ENCODE measurements around the gene LAMB3.

LAMB3 gene

GRCh38 chr1:209685821-209686220 is 33.6 kb upstream of the LAMB3 start:
- H3K4me2 ChIP-seq (ENCODE audit: low read depth, low read length, poor library complexity, severe bottlenecking) = no peak overlapping the region
- H3K9me2 ChIP-seq (replicated peaks; ENCODE audit: insufficient read depth, low read length) = no peaks in the 10 kb centered on the region
- H3K9me3 ChIP-seq (ENCODE audit: insufficient read depth, low read length) = no peaks in the 10 kb centered on the region
- no peak overlapping the region for H3K4me3 ChIP-seq (ENCODE audit: insufficient read depth, low read length, poor library complexity, severe bottlenecking)
- no peaks in the 10 kb centered on the region for H3K36me3 ChIP-seq (ENCODE audit: low read length)
- no peaks in the 10 kb centered on the region for H3F3A ChIP-seq (ENCODE audit: insufficient read depth)
- no peak overlapping the region for H3K27ac ChIP-seq (ENCODE audit: low read depth, low read length)
- no peaks in the 10 kb centered on the region for H3K27me3 ChIP-seq (ENCODE audit: low read length)
- H3K9ac ChIP-seq (ENCODE audit: low read length) = no peak overlapping the region
- no peaks in the 10 kb centered on the region for H3K79me2 ChIP-seq (ENCODE audit: insufficient read depth, low read length)
- no peaks in the 10 kb centered on the region for H4K20me1 ChIP-seq (ENCODE audit: low read depth, low read length)
- H2AFZ ChIP-seq (ENCODE audit: low read depth, low read length, severe bottlenecking) = no peak overlapping the region
- TF ChIP-seq EZH2phosphoT487 (conservative IDR thresholded peaks at IDR 0.05; ENCODE audit: low read length) (no peak), CTCF (IDR thresholded peaks at IDR 0.05; ENCODE audit: insufficient read depth, low read length, poor library complexity, severe bottlenecking) (no peak)

- TF ChIP-seq EZH2phosphoT487 (conservative IDR thresholded peaks at IDR 0.05; ENCODE audit: low read length) (no peak), CTCF (IDR thresholded peaks at IDR 0.05; ENCODE audit: insufficient read depth, low read length, poor library complexity, severe bottlenecking) (no peak)
- no peaks in the 10 kb centered on the region for H4K20me1 ChIP-seq (ENCODE audit: low read depth, low read length)
- H3K36me3 ChIP-seq (ENCODE audit: low read length) = no peaks in the 10 kb centered on the region
- H3F3A ChIP-seq (ENCODE audit: insufficient read depth) = no peaks in the 10 kb centered on the region
- H3K27ac ChIP-seq (ENCODE audit: low read depth, low read length) = no peak overlapping the region
- H3K27me3 ChIP-seq (ENCODE audit: low read length) = no peaks in the 10 kb centered on the region
- no peaks in the 10 kb centered on the region for H3K79me2 ChIP-seq (ENCODE audit: insufficient read depth, low read length)
- no peak overlapping the region for H3K4me3 ChIP-seq (ENCODE audit: insufficient read depth, low read length, poor library complexity, severe bottlenecking)
- H3K9me2 ChIP-seq (replicated peaks; ENCODE audit: insufficient read depth, low read length) = no peaks in the 10 kb centered on the region
- no peaks in the 10 kb centered on the region for H3K9me3 ChIP-seq (ENCODE audit: insufficient read depth, low read length)
- no peak overlapping the region for H2AFZ ChIP-seq (ENCODE audit: low read depth, low read length, severe bottlenecking)
- no peak overlapping the region for H3K4me2 ChIP-seq (ENCODE audit: low read depth, low read length, poor library complexity, severe bottlenecking)
- no peak overlapping the region for H3K9ac ChIP-seq (ENCODE audit: low read length)
These were observed 26.8 kb upstream of the LAMB3 start for GRCh38 chr1:209678981-209679539.

- Histone ChIP-seq H2AFZ (ENCODE audit: low read depth, low read length, severe bottlenecking) (no peak overlapping the region), H3K4me3 (ENCODE audit: insufficient read depth, low read length, poor library complexity, severe bottlenecking) (no peak overlapping the region), H4K20me1 (ENCODE audit: low read depth, low read length) (no peaks in the 10 kb centered on the region), H3K9me3 (ENCODE audit: insufficient read depth, low read length) (no peaks in the 10 kb centered on the region), H3K4me2 (ENCODE audit: low read depth, low read length, poor library complexity, severe bottlenecking) (no peak overlapping the region), H3K79me2 (ENCODE audit: insufficient read depth, low read length) (no peaks in the 10 kb centered on the region), H3K27ac (ENCODE audit: low read depth, low read length) (no peak overlapping the region), H3F3A (ENCODE audit: insufficient read depth) (no peaks in the 10 kb centered on the region), H3K9me2 (replicated peaks; ENCODE audit: insufficient read depth, low read length) (no peaks in the 10 kb centered on the region), H3K9ac (ENCODE audit: low read length) (no peak overlapping the region), H3K27me3 (ENCODE audit: low read length) (no peaks in the 10 kb centered on the region), H3K36me3 (ENCODE audit: low read length) (no peaks in the 10 kb centered on the region)
- no peak for TF ChIP-seq CTCF (IDR thresholded peaks at IDR 0.05; ENCODE audit: insufficient read depth, low read length, poor library complexity, severe bottlenecking)
- TF ChIP-seq EZH2phosphoT487 (conservative IDR thresholded peaks at IDR 0.05; ENCODE audit: low read length) = no peak
These were observed 23.4 kb upstream of the LAMB3 start for GRCh38 chr1:209675565-209676154.

All from SU-DHL-6 (cell line).